ENCODE data around the gene SMG6.
"Not testable (repeated sequence)": the region's sequence is repeated elsewhere in the genome, so short reads cannot be mapped to it uniquely, and the experiment has no call there.

Gene SMG6

DNA sequence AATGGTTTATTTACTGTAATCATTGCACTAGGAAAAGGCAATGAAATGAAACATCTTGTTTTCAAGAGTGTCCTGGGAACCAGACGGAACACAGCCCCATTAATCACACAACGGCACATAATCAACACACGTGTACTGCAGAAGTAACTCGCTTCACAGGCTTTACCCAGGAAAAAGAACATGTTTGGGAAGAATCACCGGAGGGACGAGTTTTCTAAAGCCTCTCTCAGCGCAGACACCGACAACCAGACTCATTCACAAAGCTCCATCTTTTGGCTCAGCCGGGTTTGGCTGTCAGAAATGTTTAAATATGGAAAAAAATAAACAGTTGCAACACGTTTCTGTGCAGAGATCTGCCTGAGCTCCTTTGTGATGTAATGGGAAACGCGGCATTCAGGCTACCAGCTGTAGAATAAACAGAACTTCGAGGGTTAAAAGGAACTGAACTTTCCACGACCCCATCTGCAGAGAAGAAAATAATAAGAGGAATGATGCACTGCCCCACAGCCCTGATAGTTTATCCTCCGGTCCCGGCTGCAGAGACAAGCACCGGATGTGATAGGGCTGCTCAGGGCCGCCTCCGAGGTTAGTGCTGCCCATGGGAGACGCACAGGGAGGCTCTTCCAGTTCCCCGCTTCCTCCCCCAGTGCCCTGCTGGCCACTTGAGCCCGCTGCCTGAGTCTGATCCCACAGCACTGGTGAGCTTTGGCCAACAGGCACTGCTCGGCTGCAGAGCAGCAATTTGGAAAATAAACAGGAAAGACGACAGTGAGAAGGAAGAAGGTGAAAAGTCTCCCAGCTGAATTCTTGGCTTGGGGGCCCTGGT is 128.9 kb downstream of the SMG6 start:
- DNase-seq, result peak in 1 of 3 experiments; percentile 1

- DNase-seq, result no peak
Observed at GRCh38 chr17:2174014-2174413, 129.6 kb downstream of the SMG6 start.

- DNase-seq, result no peak
Observed at GRCh38 chr17:2172999-2173398, 130.6 kb downstream of the SMG6 start.

- peak in 1 of 3 experiments; percentile 1 for DNase-seq
Observed at GRCh38 chr17:2172077-2172851, 131.3 kb downstream of the SMG6 start.

DNA sequence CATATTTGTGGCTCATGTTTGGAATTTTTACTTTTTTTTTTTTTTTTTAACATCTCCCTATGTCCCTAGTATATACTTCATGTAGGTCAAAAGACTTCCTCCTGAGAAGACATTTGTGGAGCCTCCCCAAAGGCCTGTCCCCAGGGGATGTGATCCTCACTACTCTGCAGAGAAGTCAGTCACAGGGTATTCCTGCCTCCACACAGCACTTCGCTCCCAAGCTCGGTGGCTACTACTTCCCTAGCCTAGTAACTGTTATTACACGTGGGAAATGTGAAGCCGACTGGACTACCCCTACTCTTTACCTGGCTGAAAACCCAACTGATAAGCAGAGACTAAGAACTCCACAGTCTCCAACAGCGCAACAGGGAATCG is 131.9 kb downstream of the SMG6 start:
- no peak for DNase-seq

GRCh38 chr17:2170023-2170422 is 133.6 kb downstream of the SMG6 start:
- no peak for DNase-seq

- DNase-seq, result not testable (repeated sequence)
Observed at GRCh38 chr17:2165723-2166122, 137.9 kb downstream of the SMG6 start.

GRCh38 chr17:2158396-2158780 is 145.2 kb downstream of the SMG6 start:
- no peak for DNase-seq

DNA sequence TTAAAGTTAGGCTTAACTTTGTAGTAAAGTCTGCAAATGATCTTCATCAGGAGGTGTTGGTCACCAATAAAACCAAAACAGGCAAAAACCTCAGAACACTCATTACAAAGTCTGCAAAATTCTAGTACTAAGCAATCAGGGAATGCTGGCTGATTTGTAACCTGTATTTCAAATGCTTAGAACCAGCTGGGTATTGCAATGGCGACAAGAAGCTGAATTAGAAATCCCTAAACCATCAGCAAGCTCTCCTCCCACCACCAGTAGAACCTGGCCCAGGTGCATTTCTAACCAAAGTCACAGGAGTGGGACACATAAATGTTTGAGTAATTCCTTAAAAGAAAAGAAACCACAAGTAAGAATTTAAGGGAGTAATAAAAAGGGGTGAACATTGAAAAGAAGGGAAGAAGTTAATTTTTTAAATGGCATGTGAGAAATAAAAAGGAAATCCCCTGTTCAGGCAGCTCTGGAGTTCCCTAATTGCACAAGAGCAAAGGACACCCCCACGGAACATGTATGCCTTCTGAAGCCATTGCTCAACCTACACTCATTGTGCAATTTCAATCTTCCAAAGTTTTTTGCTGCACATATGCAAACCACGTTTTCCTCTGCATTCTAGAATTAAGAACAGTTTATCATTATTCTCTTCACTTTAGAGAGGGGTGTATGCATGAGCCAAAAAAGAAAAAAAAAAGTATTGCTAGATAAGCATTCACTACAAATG is 145.8 kb downstream of the SMG6 start:
- no peak for DNase-seq

DNA sequence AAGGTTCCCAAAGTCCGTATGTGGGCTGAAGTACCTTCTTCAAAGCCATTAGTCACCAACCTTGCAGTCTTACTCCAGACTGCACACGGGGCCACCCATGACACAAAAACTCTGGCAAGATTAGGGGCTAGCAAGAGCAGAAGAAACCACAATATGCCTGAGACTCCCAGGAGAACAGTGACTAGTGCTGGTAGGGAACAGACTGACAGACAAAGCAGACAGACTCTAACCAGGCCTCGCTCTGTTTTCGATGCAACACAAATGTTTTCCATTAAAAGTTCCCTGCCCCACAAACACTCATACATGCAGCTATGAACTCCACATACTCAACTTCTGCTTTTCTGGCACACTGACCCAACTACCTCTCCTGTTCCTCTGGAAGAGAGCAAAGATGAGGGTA is 146.5 kb downstream of the SMG6 start:
- no peak for DNase-seq

DNA sequence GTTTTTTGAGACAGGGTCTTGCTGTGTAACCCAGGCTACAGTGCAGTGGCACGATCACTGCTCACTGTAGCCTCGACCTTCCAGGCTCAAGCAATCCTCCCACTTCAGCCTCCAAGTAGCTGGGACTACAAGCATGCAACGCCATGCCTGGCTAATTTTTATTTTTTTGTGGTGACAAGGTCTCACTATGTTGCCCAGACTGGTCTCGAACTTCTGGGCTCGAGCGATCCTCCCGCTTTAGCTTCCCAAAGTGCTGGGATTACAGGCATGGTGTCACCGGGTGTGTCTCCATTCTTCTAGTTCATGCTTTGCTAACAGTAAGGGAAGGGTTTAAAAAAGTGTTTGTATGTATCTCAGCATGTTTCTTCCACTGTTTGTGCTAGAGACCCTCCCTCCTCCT is 146.9 kb downstream of the SMG6 start:
- DNase-seq, result no peak

DNA sequence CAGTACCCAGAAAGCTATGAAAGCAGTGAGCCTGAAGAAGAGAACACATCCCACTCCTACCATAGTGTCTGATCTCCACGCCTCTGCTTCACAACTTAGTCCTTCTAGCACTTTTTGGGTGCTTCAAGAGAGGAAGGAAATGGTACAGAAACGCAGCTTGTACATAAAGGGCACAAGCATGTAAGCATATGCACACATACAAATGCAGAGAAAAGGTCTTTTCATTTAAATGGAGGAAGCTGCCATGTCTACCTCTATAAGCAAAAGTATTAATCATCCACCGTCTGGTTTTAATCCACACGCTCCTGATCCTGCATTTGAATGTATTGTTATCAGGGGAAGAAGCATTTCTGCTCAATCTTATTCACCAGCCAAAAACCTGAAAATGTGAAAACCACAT is 148.0 kb downstream of the SMG6 start:
- no peak for DNase-seq

- no peak for DNase-seq
Observed at GRCh38 chr17:2151358-2152033, 152.1 kb downstream of the SMG6 start.

- peak in 2 of 3 experiments; percentile 63 to 87 for DNase-seq
Observed at GRCh38 chr17:2150806-2151205, 152.8 kb downstream of the SMG6 start.

- DNase-seq, result no peak
Observed at GRCh38 chr17:2149934-2150333, 153.7 kb downstream of the SMG6 start.

DNA sequence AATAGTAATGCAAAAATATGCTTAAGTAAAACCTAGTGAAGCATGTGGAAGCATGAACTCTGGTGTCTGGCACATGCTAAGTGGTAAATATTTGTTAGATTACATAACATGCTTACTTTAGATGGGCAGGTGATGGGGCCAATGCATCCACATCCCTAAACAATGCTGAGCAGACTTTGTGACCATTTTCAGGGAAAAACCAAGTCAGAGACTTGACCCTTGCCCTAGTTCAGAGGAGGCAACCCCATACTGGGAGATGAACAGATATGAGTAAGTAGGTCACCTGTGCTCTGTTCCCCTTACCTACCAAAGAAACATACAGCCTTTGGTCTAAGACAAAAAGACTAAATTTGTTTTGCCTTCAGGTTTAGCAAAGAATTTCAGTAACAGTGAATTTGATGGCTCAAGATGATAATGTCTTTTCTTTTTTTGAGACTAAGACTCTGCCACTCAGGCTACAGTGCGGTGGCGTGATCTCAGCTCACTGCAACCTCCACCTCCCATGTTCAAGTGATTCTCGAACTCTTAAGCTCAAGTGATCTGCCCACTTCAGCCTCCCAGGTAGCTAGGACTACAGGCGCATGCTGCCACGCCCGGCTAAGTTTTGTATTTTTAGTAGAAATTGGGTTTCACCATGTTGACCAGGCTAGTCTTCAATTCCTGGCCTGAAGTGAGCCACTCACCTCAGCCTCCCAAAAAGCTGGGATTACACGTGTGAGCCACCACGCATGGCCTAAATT is 157.3 kb downstream of the SMG6 start:
- DNase-seq, result peak in 1 of 3 experiments; percentile 53

DNA sequence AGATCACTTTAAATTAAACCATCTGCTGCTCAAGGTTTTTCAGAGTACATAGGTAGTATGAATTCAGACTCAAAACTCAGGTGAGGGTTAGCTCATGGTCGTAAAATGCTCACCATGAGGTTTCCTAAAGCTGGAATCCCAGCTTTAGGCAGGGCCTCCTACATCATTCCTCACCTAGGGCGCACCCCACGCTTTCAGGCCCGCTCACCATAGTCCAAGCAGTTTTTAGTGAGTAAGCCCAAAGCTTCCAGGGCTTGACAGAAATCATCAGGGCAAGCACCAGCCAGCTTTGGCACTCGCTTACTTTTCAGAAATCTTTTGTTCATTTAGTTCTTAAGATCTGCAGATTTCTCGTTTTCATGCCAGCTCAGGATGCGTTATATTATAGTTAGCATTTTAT is 158.9 kb downstream of the SMG6 start:
- DNase-seq, result no peak

- DNase-seq, result no peak
Observed at GRCh38 chr17:2143332-2143731, 160.3 kb downstream of the SMG6 start.

GRCh38 chr17:2142682-2143081 is 160.9 kb downstream of the SMG6 start:
- not testable (repeated sequence) for DNase-seq

DNA sequence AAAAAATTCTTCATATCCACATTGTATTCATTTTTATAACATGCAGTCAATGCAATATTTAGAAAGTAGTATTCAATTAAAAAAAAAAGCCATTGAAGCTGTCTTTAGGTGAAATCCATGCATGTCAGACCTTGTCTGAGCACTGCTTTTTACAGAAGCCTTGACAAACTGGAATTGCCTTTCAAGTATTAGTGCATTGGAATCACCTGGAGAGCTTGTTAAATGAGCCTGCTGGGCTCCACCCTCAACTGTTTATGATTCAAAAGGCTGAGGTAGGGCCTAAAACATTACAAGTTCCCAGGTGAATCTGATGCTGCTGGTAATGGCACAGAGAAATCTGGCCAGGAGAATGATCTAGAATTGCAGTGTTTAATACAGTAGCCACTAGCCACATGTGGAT is 162.9 kb downstream of the SMG6 start:
- peak in 1 of 3 experiments; percentile 1 for DNase-seq

DNA sequence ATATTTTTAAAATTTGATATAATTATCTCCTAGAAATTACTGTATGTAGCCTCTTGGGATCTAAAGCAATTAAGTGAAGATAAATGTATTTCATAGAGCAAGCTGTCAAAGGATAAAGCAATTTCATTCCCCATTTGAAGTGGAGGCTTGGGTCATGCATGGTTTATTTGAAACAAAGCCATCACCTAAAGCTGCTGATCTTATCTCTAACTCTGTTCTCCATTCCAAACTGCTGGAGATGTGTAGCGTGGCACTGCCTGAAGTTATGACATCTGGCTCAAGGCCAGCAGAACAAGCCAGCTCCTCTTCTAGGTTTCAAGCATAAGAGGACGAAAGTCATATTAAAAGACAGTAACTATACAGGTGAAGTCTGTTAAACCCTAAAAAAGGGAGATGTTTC is 164.8 kb downstream of the SMG6 start:
- peak in 2 of 3 experiments; percentile 44 to 75 for DNase-seq

GRCh38 chr17:2138318-2138717 is 165.3 kb downstream of the SMG6 start:
- DNase-seq, result no peak

All from NCI-H1417 (cell line).